ENCODE results near the gene KNTC1.
"Not testable (repeated sequence)": the region's sequence is repeated elsewhere in the genome, so short reads cannot be mapped to it uniquely, and the experiment has no call there.

The KNTC1 gene

GRCh38 chr12:122503147-122503751, 23.8 kb upstream of the KNTC1 start:
- no peak overlapping the region for H3K4me3 ChIP-seq (ENCODE audit: control insufficient read depth, low read depth, low read length)
- no peak for DNase-seq (ENCODE audit: low read depth)
- no peak for TF ChIP-seq CTCF (IDR thresholded peaks at IDR 0.05; ENCODE audit: control insufficient read depth, insufficient read depth, low read depth, low read length, missing control alignments)

GRCh38 chr12:122503783-122504590, 23.1 kb upstream of the KNTC1 start:
- no peak for TF ChIP-seq CTCF (IDR thresholded peaks at IDR 0.05; ENCODE audit: control insufficient read depth, insufficient read depth, low read depth, low read length, missing control alignments)
- H3K4me3 ChIP-seq (ENCODE audit: control insufficient read depth, low read depth, low read length) = no peak overlapping the region
- no peak for DNase-seq (ENCODE audit: low read depth)

GRCh38 chr12:122505419-122506051, 21.5 kb upstream of the KNTC1 start:
- no peak for TF ChIP-seq CTCF (IDR thresholded peaks at IDR 0.05; ENCODE audit: control insufficient read depth, insufficient read depth, low read depth, low read length, missing control alignments)
- DNase-seq (ENCODE audit: low read depth) = no peak
- no peak overlapping the region for H3K4me3 ChIP-seq (ENCODE audit: control insufficient read depth, low read depth, low read length)

GRCh38 chr12:122506393-122506938, 20.6 kb upstream of the KNTC1 start:
- no peak for DNase-seq (ENCODE audit: low read depth)
- TF ChIP-seq CTCF (IDR thresholded peaks at IDR 0.05; ENCODE audit: control insufficient read depth, insufficient read depth, low read depth, low read length, missing control alignments) = no peak
- no peak overlapping the region for H3K4me3 ChIP-seq (ENCODE audit: control insufficient read depth, low read depth, low read length)

- H3K4me3 ChIP-seq (ENCODE audit: control insufficient read depth, low read depth, low read length) = no peak overlapping the region
- no peak for TF ChIP-seq CTCF (IDR thresholded peaks at IDR 0.05; ENCODE audit: control insufficient read depth, insufficient read depth, low read depth, low read length, missing control alignments)
- DNase-seq (ENCODE audit: low read depth) = no peak
These were observed 18.9 kb upstream of the KNTC1 start for GRCh38 chr12:122508163-122508562.

GRCh38 chr12:122513028-122513427, 14.0 kb upstream of the KNTC1 start:
- not testable (repeated sequence) for H3K4me3 ChIP-seq (ENCODE audit: control insufficient read depth, low read depth, low read length); DNase-seq (ENCODE audit: low read depth)

GRCh38 chr12:122513660-122514059, 13.4 kb upstream of the KNTC1 start:
- no peak for TF ChIP-seq CTCF (IDR thresholded peaks at IDR 0.05; ENCODE audit: control insufficient read depth, insufficient read depth, low read depth, low read length, missing control alignments)

More at GRCh38 chr12:122513660-122514059, 13.4 kb upstream of the KNTC1 start:
- no peak for DNase-seq (ENCODE audit: low read depth)
- H3K4me3 ChIP-seq (ENCODE audit: control insufficient read depth, low read depth, low read length) = no peak overlapping the region
